Dermis blood vessel endothelial cell (primary cell): Measurements from ENCODE around the gene GPATCH3. TPM values are rescaled to one million over a fixed set of nuclear protein-coding genes. Genes with fewer than 3 reads are reported as not detected.

Experiments
- total RNA-seq: library from RNA; depleted of rRNA; stranded (reverse); fragments of >200 nt; gene quantifications from 2 replicates; pipeline ENCODE4 v1.2.3, GENCODE V29; 2014

GPATCH3 gene
- total RNA-seq, 1 donor from 2014 or later = 10.7 TPM

Other genes with a start within 250 kb of the GPATCH3 start
- gene ARID1A, start 204.5 kb downstream of the GPATCH3 start, total RNA-seq = 14.5 and 28.3 TPM in 2 replicates
- 9.4 and 10.1 TPM in 2 replicates for gene PIGV, start 112.5 kb downstream of the GPATCH3 start, total RNA-seq
- gene ZDHHC18, start 73.8 kb downstream of the GPATCH3 start, total RNA-seq = 6.8 and 9.2 TPM in 2 replicates
- gene SFN, start 37.3 kb downstream of the GPATCH3 start, total RNA-seq = 0.51 and 0.70 TPM in 2 replicates
- 9.4 and 10.7 TPM in 2 replicates for gene GPN2, start 10.2 kb downstream of the GPATCH3 start, total RNA-seq
- gene NR0B2, start 13.5 kb upstream of the GPATCH3 start, total RNA-seq = not detected in 2 replicates
- 20.4 and 33.3 TPM in 2 replicates for gene NUDC, start 21.3 kb upstream of the GPATCH3 start, total RNA-seq
- not detected in 2 replicates for gene KDF1, start 60.0 kb upstream of the GPATCH3 start, total RNA-seq
- gene TRNP1, start 93.2 kb upstream of the GPATCH3 start, total RNA-seq = 2.5 and 4.8 TPM in 2 replicates
- gene TENT5B, start 112.4 kb upstream of the GPATCH3 start, total RNA-seq = 0.17 and 0.33 TPM in 2 replicates